SU-DHL-6 (cell line): ENCODE data around the gene MACROH2A2.

Experiments
- H2AFZ ChIP-seq: fragments of 200-600 bp; sonication (generic); 2 replicates; pipeline ENCODE4 v1.6.1; 2014; ENCODE audit warnings: low read depth, mild to moderate bottlenecking, moderate library complexity, mixed read lengths, antibody characterized with exemption, low read length; ENCODE audit not compliant: severe bottlenecking
- H3F3A ChIP-seq: fragments of 200-600 bp; shearing (Covaris generic); 2 replicates; pipeline ENCODE4 v1.6.0; 2016; ENCODE audit warnings: antibody characterized with exemption, mild to moderate bottlenecking; ENCODE audit not compliant: insufficient read depth
- H3K27ac ChIP-seq: fragments of 200-600 bp; sonication (generic); 2 replicates; pipeline ENCODE4 v1.5.1; 2016; ENCODE audit warnings: low read depth, mild to moderate bottlenecking, low read length, moderate library complexity, mixed read lengths
- H3K27me3 ChIP-seq: fragments of 200-600 bp; sonication (generic), shearing (Covaris generic); 2 replicates; pipeline ENCODE4 v1.6.0; 2014; ENCODE audit warnings: mild to moderate bottlenecking, low read length
- H3K36me3 ChIP-seq: fragments of 200-600 bp; sonication (generic); 2 replicates; pipeline ENCODE4 v1.6.1; 2014; ENCODE audit warnings: mild to moderate bottlenecking, low read length, mixed read lengths
- H3K4me2 ChIP-seq: fragments of 300-600, 200-600 bp; shearing (Covaris generic), sonication (generic); 2 replicates; pipeline ENCODE4 v1.6.0; 2014; ENCODE audit warnings: low read length, low read depth, mild to moderate bottlenecking; ENCODE audit not compliant: poor library complexity, severe bottlenecking
- H3K4me3 ChIP-seq: fragments of 200-600 bp; sonication (generic); 2 replicates; pipeline ENCODE4 v1.5.1; 2014; ENCODE audit warnings: antibody characterized with exemption, low read length, mild to moderate bottlenecking, mixed read lengths; ENCODE audit not compliant: insufficient read depth, poor library complexity, severe bottlenecking
- H3K79me2 ChIP-seq: fragments of 200-600 bp; sonication (generic); 2 replicates; pipeline ENCODE4 v1.6.1; 2014; ENCODE audit warnings: mild to moderate bottlenecking, low read length, moderate library complexity; ENCODE audit not compliant: insufficient read depth
- H3K9ac ChIP-seq: fragments of 200-600 bp; sonication (generic); 2 replicates; pipeline ENCODE4 v1.7.0; 2014; ENCODE audit warnings: mild to moderate bottlenecking, low read length
- H3K9me2 ChIP-seq: fragments of 200-600 bp; sonication (generic); replicated peaks from 2 replicates; pipeline ENCODE4 v1.6.1; 2014; ENCODE audit warnings: low read length; ENCODE audit not compliant: insufficient read depth
- H3K9me3 ChIP-seq: fragments of 200-600 bp; sonication (generic); 2 replicates; pipeline ENCODE4 v1.6.1; 2014; ENCODE audit warnings: low read length, mixed read lengths; ENCODE audit not compliant: insufficient read depth
- H4K20me1 ChIP-seq: fragments of 200-600 bp; sonication (generic); 2 replicates; pipeline ENCODE4 v1.6.1; 2014; ENCODE audit warnings: low read depth, mild to moderate bottlenecking, antibody characterized with exemption, low read length, moderate library complexity, mixed read lengths
- EZH2phosphoT487 ChIP-seq: fragments of 200-600 bp; sonication (generic), shearing (Covaris generic); conservative IDR thresholded peaks from 2 replicates; pipeline ENCODE4 v1.6.1; 2018; ENCODE audit warnings: mild to moderate bottlenecking, antibody characterized with exemption, low read length, moderate library complexity, mixed read lengths
- TF ChIP-seq, protein P1 (sequence below): fragments of 200-600 bp; sonication (generic); IDR thresholded peaks from one replicate; pipeline ENCODE4 v1.5.1; 2017; ENCODE audit warnings: antibody characterized with exemption, mild to moderate bottlenecking, low read length, moderate library complexity; ENCODE audit not compliant: insufficient read depth, poor library complexity, severe bottlenecking

MACROH2A2 gene

DNA sequence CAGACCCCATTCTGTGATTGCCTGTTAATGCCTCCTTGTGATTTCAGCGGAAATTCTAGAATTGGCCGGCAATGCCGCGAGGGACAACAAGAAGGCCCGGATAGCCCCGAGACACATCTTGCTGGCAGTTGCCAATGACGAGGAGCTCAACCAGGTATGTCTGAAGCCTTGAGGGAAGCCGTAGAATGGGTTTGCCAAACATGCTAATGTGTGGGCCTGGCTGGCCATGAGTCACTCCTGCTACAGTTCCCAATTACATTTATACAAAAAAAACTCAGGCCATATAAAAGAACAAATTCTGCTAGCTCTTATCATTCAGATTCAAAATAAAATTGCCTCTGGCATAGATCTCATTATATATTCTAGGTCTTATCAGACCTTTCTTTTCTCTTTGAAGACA, 37.4 kb downstream of the MACROH2A2 start:
- Histone ChIP-seq H3K9me2 (no peaks in the 10 kb centered on the region), H3K27me3 (no peaks in the 10 kb centered on the region), H3F3A (no peaks in the 10 kb centered on the region), H3K4me2 (no peak overlapping the region), H3K4me3 (no peak overlapping the region), H2AFZ (no peak overlapping the region), H3K9me3 (no peaks in the 10 kb centered on the region), H4K20me1 (no peaks in the 10 kb centered on the region), H3K27ac (no peak overlapping the region), H3K36me3 (no peaks in the 10 kb centered on the region), H3K79me2 (no peaks in the 10 kb centered on the region), H3K9ac (no peak overlapping the region)
- TF ChIP-seq EZH2phosphoT487: no peak
- TF ChIP-seq, protein P1, sequence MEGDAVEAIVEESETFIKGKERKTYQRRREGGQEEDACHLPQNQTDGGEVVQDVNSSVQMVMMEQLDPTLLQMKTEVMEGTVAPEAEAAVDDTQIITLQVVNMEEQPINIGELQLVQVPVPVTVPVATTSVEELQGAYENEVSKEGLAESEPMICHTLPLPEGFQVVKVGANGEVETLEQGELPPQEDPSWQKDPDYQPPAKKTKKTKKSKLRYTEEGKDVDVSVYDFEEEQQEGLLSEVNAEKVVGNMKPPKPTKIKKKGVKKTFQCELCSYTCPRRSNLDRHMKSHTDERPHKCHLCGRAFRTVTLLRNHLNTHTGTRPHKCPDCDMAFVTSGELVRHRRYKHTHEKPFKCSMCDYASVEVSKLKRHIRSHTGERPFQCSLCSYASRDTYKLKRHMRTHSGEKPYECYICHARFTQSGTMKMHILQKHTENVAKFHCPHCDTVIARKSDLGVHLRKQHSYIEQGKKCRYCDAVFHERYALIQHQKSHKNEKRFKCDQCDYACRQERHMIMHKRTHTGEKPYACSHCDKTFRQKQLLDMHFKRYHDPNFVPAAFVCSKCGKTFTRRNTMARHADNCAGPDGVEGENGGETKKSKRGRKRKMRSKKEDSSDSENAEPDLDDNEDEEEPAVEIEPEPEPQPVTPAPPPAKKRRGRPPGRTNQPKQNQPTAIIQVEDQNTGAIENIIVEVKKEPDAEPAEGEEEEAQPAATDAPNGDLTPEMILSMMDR: no peak

DNA sequence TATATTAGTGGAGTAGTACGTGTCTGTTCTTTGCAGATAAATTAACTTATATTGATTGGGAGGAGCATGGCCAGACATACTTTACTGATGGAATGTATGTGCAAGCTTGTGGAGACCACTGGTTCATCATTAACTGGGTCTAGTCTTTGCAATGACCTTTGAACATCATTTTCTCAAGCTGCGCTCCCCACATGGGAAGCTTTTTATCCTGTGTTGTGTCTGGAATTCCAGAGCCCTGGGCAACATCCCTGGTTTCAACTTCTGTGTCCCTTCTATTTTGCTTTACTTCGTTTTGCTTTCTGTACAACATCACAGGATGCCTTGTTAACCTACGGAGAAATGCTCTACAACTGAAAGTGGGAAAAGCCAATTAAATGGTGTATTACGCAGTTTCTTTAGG, 38.3 kb downstream of the MACROH2A2 start:
- H3K9ac ChIP-seq: no peak overlapping the region
- H3K36me3 ChIP-seq: no peaks in the 10 kb centered on the region
- H2AFZ ChIP-seq: no peak overlapping the region
- no peaks in the 10 kb centered on the region for H3K27me3 ChIP-seq
- H3K27ac ChIP-seq: no peak overlapping the region
- H3K9me2 ChIP-seq: no peaks in the 10 kb centered on the region
- no peaks in the 10 kb centered on the region for H3K79me2 ChIP-seq
- H3K4me3 ChIP-seq: no peak overlapping the region
- TF ChIP-seq, protein P1: no peak
- H3F3A ChIP-seq: no peaks in the 10 kb centered on the region
- no peaks in the 10 kb centered on the region for H4K20me1 ChIP-seq
- H3K9me3 ChIP-seq: no peaks in the 10 kb centered on the region
- H3K4me2 ChIP-seq: no peak overlapping the region

DNA sequence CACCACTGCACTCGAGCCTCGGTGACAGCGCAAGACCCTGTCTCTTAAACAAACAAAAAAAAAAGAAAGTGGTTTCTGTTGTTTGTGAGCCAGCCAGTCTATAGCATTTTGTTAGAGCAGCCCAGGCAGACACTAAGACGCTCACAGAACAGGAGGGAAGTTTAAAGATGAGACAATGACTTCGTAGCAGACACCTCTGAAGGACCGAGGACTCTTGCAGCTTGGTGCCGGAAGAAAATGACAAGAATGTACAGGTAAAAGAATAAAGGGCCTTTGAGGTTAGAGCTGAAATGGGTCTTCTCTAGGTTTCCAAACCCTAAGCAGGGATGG, 39.7 kb downstream of the MACROH2A2 start:
- H4K20me1 ChIP-seq: no peaks in the 10 kb centered on the region
- H3K9me3 ChIP-seq: no peaks in the 10 kb centered on the region
- no peak overlapping the region for H3K27ac ChIP-seq
- H3K79me2 ChIP-seq: no peaks in the 10 kb centered on the region
- no peak overlapping the region for H3K4me2 ChIP-seq
- no peak overlapping the region for H3K9ac ChIP-seq
- H3K4me3 ChIP-seq: no peak overlapping the region
- TF ChIP-seq, protein P1: no peak
- TF ChIP-seq EZH2phosphoT487: no peak
- H3K9me2 ChIP-seq: no peaks in the 10 kb centered on the region
- H3F3A ChIP-seq: no peaks in the 10 kb centered on the region
- no peaks in the 10 kb centered on the region for H3K36me3 ChIP-seq
- H2AFZ ChIP-seq: no peak overlapping the region
- no peaks in the 10 kb centered on the region for H3K27me3 ChIP-seq
